Panc1 (cell line): ENCODE data around the gene CNGB1.

Source experiments
- CTCF ChIP-seq: fragments of 450-650 bp; IDR thresholded peaks from 2 replicates; pipeline ENCODE4 v1.5.1; 2017; ENCODE audit warnings: mild to moderate bottlenecking
- POLR2AphosphoS5 ChIP-seq: IDR thresholded peaks from 2 replicates; pipeline ENCODE4 v1.6.1; 2012; ENCODE audit warnings: mild to moderate bottlenecking, low read depth, low read length, moderate library complexity
- REST ChIP-seq, 2 experiments: IDR thresholded peaks; 2 replicates each; pipeline ENCODE4 v1.6.1; 2011 to 2012; ENCODE audit warnings: low read depth in 2 of 2, control low read depth in 1 of 2, low read length in 1 of 2, mild to moderate bottlenecking in 1 of 2, moderate library complexity in 1 of 2; ENCODE audit not compliant: insufficient read depth in 1 of 2
- SIN3A ChIP-seq: IDR thresholded peaks from 2 replicates; pipeline ENCODE4 v1.6.1; 2012; ENCODE audit warnings: low read depth, mild to moderate bottlenecking, low read length, moderate library complexity, borderline replicate concordance; ENCODE audit not compliant: insufficient read depth
- TCF7L2 ChIP-seq: IDR thresholded peaks from 2 replicates; pipeline ENCODE4 v1.6.1; 2011; ENCODE audit warnings: mild to moderate bottlenecking, low read depth, low read length, inconsistent platforms

GRCh38 chr16:57876210-57876609, 94.7 kb downstream of the CNGB1 start:
- TF ChIP-seq CTCF (no peak), POLR2AphosphoS5 (no peak), REST (IDR thresholded peaks at IDR 0.05; ENCODE audit: insufficient read depth in 1 of 2, low read depth in 2 of 2, low read length in 1 of 2) (no peak), TCF7L2 (no peak), SIN3A (no peak)
